Erythroblast (primary cell): Measurements from ENCODE around the gene USP17L13.
"Not testable (repeated sequence)": the region's sequence is repeated elsewhere in the genome, so short reads cannot be mapped to it uniquely, and the experiment has no call there.

Source experiments
- GATA1 ChIP-seq: IDR thresholded peaks from 2 replicates; pipeline ENCODE4 v1.6.1; 2011; ENCODE audit warnings: low read depth, mild to moderate bottlenecking, control low read depth, low read length, moderate library complexity
- POLR2A ChIP-seq: IDR thresholded peaks from 2 replicates; pipeline ENCODE4 v1.6.1; 2011; ENCODE audit warnings: mild to moderate bottlenecking, low read length

GRCh38 chr4:9247953-9248680 lies 23.4 kb downstream of the USP17L13 start, which contains the start of gene USP17L18:
- TF ChIP-seq POLR2A, GATA1: not testable (repeated sequence)
